ENCODE measurements around the gene RPUSD4. TPM values are rescaled to one million over a fixed set of nuclear protein-coding genes. Genes with fewer than 3 reads are reported as not detected.

Gene RPUSD4
- total and polyA plus RNA-seq, 2 experiments from 2014 or later, result 20.8 to 60.8 TPM

DNA sequence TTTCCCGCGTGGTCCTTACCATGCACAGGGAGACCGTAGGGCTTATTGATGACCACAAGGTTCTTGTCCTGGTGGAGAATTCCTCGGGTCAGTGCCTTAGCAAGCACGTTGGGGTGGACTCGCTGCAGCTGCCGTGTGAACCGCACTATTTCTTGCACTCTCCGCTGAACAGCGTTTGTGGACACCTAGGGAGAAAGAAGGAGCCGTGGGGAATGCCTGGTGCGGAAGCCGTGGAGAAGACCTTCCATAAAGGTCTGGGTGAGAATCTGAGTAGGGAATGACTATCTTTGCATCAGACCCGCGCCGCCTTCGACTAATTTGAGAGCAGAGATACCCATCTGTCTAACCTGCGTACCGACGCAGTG, 597 bp downstream of the RPUSD4 start (continued):
- TF ChIP-seq, protein P1, sequence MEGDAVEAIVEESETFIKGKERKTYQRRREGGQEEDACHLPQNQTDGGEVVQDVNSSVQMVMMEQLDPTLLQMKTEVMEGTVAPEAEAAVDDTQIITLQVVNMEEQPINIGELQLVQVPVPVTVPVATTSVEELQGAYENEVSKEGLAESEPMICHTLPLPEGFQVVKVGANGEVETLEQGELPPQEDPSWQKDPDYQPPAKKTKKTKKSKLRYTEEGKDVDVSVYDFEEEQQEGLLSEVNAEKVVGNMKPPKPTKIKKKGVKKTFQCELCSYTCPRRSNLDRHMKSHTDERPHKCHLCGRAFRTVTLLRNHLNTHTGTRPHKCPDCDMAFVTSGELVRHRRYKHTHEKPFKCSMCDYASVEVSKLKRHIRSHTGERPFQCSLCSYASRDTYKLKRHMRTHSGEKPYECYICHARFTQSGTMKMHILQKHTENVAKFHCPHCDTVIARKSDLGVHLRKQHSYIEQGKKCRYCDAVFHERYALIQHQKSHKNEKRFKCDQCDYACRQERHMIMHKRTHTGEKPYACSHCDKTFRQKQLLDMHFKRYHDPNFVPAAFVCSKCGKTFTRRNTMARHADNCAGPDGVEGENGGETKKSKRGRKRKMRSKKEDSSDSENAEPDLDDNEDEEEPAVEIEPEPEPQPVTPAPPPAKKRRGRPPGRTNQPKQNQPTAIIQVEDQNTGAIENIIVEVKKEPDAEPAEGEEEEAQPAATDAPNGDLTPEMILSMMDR (conservative IDR thresholded peaks at IDR 0.05; ENCODE audit: low read depth in 2 of 2), result no peak
- TF ChIP-seq EZH2phosphoT487 (IDR thresholded peaks at IDR 0.05; ENCODE audit: unreplicated experiment) (no peak), CREB1 (CRISPR knock-in tag; IDR thresholded peaks at IDR 0.05; ENCODE audit: low read depth) (no peak), JUNB (IDR thresholded peaks at IDR 0.05; ENCODE audit: unreplicated experiment) (no peak), NANOG (IDR thresholded peaks at IDR 0.05; ENCODE audit: borderline replicate concordance) (no peak), POLR2AphosphoS5 (IDR thresholded peaks at IDR 0.05; ENCODE audit: low read depth) (no peak), EZH2 (IDR thresholded peaks at IDR 0.05; ENCODE audit: low read depth, unreplicated experiment) (no peak), ZNF114 (CRISPR knock-in tag; IDR thresholded peaks at IDR 0.05) (no peak), ZNF331 (CRISPR knock-in tag; IDR thresholded peaks at IDR 0.05; ENCODE audit: low read depth) (no peak), STAT1 (IDR thresholded peaks at IDR 0.05; ENCODE audit: unreplicated experiment) (no peak)
- TF ChIP-seq, protein P2, sequence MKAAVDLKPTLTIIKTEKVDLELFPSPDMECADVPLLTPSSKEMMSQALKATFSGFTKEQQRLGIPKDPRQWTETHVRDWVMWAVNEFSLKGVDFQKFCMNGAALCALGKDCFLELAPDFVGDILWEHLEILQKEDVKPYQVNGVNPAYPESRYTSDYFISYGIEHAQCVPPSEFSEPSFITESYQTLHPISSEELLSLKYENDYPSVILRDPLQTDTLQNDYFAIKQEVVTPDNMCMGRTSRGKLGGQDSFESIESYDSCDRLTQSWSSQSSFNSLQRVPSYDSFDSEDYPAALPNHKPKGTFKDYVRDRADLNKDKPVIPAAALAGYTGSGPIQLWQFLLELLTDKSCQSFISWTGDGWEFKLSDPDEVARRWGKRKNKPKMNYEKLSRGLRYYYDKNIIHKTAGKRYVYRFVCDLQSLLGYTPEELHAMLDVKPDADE (IDR thresholded peaks at IDR 0.05), result no peak
- TF ChIP-seq, protein P3, sequence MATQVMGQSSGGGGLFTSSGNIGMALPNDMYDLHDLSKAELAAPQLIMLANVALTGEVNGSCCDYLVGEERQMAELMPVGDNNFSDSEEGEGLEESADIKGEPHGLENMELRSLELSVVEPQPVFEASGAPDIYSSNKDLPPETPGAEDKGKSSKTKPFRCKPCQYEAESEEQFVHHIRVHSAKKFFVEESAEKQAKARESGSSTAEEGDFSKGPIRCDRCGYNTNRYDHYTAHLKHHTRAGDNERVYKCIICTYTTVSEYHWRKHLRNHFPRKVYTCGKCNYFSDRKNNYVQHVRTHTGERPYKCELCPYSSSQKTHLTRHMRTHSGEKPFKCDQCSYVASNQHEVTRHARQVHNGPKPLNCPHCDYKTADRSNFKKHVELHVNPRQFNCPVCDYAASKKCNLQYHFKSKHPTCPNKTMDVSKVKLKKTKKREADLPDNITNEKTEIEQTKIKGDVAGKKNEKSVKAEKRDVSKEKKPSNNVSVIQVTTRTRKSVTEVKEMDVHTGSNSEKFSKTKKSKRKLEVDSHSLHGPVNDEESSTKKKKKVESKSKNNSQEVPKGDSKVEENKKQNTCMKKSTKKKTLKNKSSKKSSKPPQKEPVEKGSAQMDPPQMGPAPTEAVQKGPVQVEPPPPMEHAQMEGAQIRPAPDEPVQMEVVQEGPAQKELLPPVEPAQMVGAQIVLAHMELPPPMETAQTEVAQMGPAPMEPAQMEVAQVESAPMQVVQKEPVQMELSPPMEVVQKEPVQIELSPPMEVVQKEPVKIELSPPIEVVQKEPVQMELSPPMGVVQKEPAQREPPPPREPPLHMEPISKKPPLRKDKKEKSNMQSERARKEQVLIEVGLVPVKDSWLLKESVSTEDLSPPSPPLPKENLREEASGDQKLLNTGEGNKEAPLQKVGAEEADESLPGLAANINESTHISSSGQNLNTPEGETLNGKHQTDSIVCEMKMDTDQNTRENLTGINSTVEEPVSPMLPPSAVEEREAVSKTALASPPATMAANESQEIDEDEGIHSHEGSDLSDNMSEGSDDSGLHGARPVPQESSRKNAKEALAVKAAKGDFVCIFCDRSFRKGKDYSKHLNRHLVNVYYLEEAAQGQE (IDR thresholded peaks at IDR 0.05; ENCODE audit: unreplicated experiment), result no peak

DNA sequence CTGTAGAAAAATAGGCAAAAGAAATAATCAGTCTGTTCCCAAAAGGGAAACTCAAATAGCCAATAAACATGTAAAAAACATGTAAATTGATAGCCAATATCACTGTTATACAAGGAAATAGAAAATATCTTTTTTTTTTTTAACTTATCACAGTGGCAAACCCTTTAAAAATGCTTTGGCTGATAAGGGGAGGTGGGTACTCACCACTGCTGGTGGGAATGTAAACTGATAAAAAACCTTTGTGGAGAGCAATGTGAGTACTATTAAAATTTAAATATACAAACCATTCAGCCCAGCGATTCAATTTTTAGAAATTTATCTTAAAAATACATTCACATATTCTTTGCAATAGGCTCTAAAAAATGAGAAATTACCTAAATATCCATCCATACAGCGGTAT, 3.6 kb downstream of the RPUSD4 start:
- H3K27ac ChIP-seq (ENCODE audit: low read depth), result no peak overlapping the region
- peaks cover 13% of the 10 kb centered on the region for H3K4me1 Mint-ChIP-seq
- H3K36me3 Mint-ChIP-seq (ENCODE audit: low read depth), result peaks cover 63% of the 10 kb centered on the region
- peaks cover 66% of the 10 kb centered on the region for H3K36me3 ChIP-seq (ENCODE audit: insufficient read depth)
- no peak overlapping the region for H3K4me3 Mint-ChIP-seq
- peaks cover 11% of the 10 kb centered on the region; the same call in 1 of the 2 replicates for H4K20me1 ChIP-seq (replicated peaks; ENCODE audit: insufficient read depth)
- no peak for DNase-seq (ENCODE audit: low spot score)
- peaks cover 2% of the 10 kb centered on the region; the same call in 1 of the 3 replicates for H3K9me3 Mint-ChIP-seq
- no peaks in the 10 kb centered on the region for H3K27me3 ChIP-seq (ENCODE audit: insufficient read depth)
- H2AFZ ChIP-seq, result no peak overlapping the region
- no peaks in the 10 kb centered on the region; the same call in none of the 2 replicates for H3F3A ChIP-seq (replicated peaks; ENCODE audit: low read depth)
- no peak overlapping the region for H3K4me3 ChIP-seq
- peaks cover 31% of the 10 kb centered on the region for H3K79me2 ChIP-seq (replicated peaks; ENCODE audit: insufficient read depth)
- peaks cover 8% of the 10 kb centered on the region for H3K27me3 Mint-ChIP-seq (ENCODE audit: insufficient read depth, low read depth, poor library complexity)
- ATAC-seq, result no peak
- peaks cover 14% of the 10 kb centered on the region for H3K4me1 ChIP-seq (ENCODE audit: insufficient read depth)
- H3K9me2 ChIP-seq (ENCODE audit: insufficient read depth), result no peaks in the 10 kb centered on the region
- H3K27ac Mint-ChIP-seq, result no peak overlapping the region
- H3K4me2 ChIP-seq, result no peak overlapping the region
- TF ChIP-seq, protein P4, sequence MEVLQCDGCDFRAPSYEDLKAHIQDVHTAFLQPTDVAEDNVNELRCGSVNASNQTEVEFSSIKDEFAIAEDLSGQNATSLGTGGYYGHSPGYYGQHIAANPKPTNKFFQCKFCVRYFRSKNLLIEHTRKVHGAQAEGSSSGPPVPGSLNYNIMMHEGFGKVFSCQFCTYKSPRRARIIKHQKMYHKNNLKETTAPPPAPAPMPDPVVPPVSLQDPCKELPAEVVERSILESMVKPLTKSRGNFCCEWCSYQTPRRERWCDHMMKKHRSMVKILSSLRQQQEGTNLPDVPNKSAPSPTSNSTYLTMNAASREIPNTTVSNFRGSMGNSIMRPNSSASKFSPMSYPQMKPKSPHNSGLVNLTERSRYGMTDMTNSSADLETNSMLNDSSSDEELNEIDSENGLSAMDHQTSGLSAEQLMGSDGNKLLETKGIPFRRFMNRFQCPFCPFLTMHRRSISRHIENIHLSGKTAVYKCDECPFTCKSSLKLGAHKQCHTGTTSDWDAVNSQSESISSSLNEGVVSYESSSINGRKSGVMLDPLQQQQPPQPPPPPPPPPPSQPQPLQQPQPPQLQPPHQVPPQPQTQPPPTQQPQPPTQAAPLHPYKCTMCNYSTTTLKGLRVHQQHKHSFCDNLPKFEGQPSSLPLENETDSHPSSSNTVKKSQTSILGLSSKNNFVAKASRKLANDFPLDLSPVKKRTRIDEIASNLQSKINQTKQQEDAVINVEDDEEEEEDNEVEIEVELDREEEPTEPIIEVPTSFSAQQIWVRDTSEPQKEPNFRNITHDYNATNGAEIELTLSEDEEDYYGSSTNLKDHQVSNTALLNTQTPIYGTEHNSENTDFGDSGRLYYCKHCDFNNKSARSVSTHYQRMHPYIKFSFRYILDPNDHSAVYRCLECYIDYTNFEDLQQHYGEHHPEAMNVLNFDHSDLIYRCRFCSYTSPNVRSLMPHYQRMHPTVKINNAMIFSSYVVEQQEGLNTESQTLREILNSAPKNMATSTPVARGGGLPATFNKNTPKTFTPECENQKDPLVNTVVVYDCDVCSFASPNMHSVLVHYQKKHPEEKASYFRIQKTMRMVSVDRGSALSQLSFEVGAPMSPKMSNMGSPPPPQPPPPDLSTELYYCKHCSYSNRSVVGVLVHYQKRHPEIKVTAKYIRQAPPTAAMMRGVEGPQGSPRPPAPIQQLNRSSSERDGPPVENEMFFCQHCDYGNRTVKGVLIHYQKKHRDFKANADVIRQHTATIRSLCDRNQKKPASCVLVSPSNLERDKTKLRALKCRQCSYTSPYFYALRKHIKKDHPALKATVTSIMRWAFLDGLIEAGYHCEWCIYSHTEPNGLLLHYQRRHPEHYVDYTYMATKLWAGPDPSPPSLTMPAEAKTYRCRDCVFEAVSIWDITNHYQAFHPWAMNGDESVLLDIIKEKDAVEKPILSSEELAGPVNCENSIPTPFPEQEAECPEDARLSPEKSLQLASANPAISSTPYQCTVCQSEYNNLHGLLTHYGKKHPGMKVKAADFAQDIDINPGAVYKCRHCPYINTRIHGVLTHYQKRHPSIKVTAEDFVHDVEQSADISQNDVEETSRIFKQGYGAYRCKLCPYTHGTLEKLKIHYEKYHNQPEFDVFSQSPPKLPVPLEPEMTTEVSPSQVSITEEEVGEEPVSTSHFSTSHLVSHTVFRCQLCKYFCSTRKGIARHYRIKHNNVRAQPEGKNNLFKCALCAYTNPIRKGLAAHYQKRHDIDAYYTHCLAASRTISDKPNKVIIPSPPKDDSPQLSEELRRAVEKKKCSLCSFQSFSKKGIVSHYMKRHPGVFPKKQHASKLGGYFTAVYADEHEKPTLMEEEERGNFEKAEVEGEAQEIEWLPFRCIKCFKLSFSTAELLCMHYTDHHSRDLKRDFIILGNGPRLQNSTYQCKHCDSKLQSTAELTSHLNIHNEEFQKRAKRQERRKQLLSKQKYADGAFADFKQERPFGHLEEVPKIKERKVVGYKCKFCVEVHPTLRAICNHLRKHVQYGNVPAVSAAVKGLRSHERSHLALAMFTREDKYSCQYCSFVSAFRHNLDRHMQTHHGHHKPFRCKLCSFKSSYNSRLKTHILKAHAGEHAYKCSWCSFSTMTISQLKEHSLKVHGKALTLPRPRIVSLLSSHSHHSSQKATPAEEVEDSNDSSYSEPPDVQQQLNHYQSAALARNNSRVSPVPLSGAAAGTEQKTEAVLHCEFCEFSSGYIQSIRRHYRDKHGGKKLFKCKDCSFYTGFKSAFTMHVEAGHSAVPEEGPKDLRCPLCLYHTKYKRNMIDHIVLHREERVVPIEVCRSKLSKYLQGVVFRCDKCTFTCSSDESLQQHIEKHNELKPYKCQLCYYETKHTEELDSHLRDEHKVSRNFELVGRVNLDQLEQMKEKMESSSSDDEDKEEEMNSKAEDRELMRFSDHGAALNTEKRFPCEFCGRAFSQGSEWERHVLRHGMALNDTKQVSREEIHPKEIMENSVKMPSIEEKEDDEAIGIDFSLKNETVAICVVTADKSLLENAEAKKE (CRISPR knock-in tag; IDR thresholded peaks at IDR 0.05), result no peak
- TF ChIP-seq ZNF114 (CRISPR knock-in tag; IDR thresholded peaks at IDR 0.05) (no peak), JUNB (IDR thresholded peaks at IDR 0.05; ENCODE audit: unreplicated experiment) (no peak), POLR2AphosphoS5 (IDR thresholded peaks at IDR 0.05; ENCODE audit: low read depth) (no peak), EZH2 (IDR thresholded peaks at IDR 0.05; ENCODE audit: low read depth, unreplicated experiment) (no peak), ZNF331 (CRISPR knock-in tag; IDR thresholded peaks at IDR 0.05; ENCODE audit: low read depth) (no peak), STAT1 (IDR thresholded peaks at IDR 0.05; ENCODE audit: unreplicated experiment) (no peak)

All from GM23338 (cell line).